K562 (cell line): Measurements from ENCODE around the gene SPECC1L. TPM values are rescaled to one million over a fixed set of nuclear protein-coding genes. Genes with fewer than 3 reads are reported as not detected.
"Not testable (repeated sequence)": the region's sequence is repeated elsewhere in the genome, so short reads cannot be mapped to it uniquely, and the experiment has no call there.

ENCODE experiments used
- ATAC-seq: fragments of 200-7000 bp; cut with Tn5 transposase; 3 replicates; pipeline ENCODE4 v1.9.1; 2020; ENCODE audit warnings: moderate library complexity
- BruUV-seq: library from RNA; stranded (reverse); fragments of 400-500 nt; replicated peaks from 2 replicates; lab custom pipeline; 2021; lab: Mats Ljungman, UMichigan
- CTCF ChIA-PET: fragments of 300-600 bp; formaldehyde crosslinking; extraction: SDS; loops from one replicate; lab custom pipeline; 2021; ENCODE audit warnings: low intra/inter-chr PET ratio; lab: Yijun Ruan, JAX
- POLR2A ChIA-PET: fragments of 300-600, 350-650 bp; sonication (Branson Sonifier 250); formaldehyde crosslinking; extraction: SDS; loops from one replicate; lab custom pipeline; 2021; ENCODE audit warnings: antibody characterized with exemption, inconsistent platforms; lab: Yijun Ruan, JAX
- DNase-seq, 4 experiments: peaks; one replicate each; pipeline versions ENCODE4 v3.0.0 to v3.0.0-alpha.2; 2011 to 2018; ENCODE audit warnings: low spot score in 3 of 4, mixed read lengths in 3 of 4; ENCODE audit errors: extremely low read depth in 1 of 4
- FAIRE-seq: peaks from 2 replicates; lab custom pipeline; 2011; peaks lifted over from hg19 to GRCh38; lab: Jason Lieb, UNC
- H2AFZ ChIP-seq: 2 replicates; pipeline ENCODE4 v1.6.0; 2011; ENCODE audit warnings: low read depth, low read length, control low read depth, inconsistent platforms
- H3K27ac ChIP-seq: fragments of 200-600 bp; 3 replicates; pipeline ENCODE4 v1.8.0; 2011; ENCODE audit warnings: low read depth, mild to moderate bottlenecking, control low read depth, inconsistent platforms, low read length, moderate library complexity, mixed read lengths; ENCODE audit errors: extremely low read depth
- H3K27me3 ChIP-seq, 2 experiments: fragments of 300-600 bp in 1 of 2; 2 replicates in 1 of 2; 3 replicates in 1 of 2; pipeline versions ENCODE4 v1.6.0 to v1.8.0; 2011; ENCODE audit warnings: inconsistent platforms in 2 of 2, low read length in 2 of 2, mild to moderate bottlenecking in 1 of 2, mixed read lengths in 1 of 2, moderate library complexity in 1 of 2; ENCODE audit not compliant: control insufficient read depth in 2 of 2, insufficient read depth in 2 of 2
- H3K36me3 ChIP-seq: fragments of 300-600 bp; 3 replicates; pipeline ENCODE4 v1.8.0; 2011; ENCODE audit warnings: mild to moderate bottlenecking, low read length, inconsistent platforms; ENCODE audit not compliant: control insufficient read depth, insufficient read depth
- H3K4me1 ChIP-seq, 2 experiments: fragments of 200-600 bp in 1 of 2; replicated peaks in 1 of 2; 2 replicates in 1 of 2; 3 replicates in 1 of 2; pipeline versions ENCODE4 v1.5.1 to v1.8.0; 2011; ENCODE audit warnings: inconsistent platforms in 2 of 2, low read length in 2 of 2, mild to moderate bottlenecking in 1 of 2, mixed read lengths in 1 of 2, moderate library complexity in 1 of 2; ENCODE audit not compliant: control insufficient read depth in 2 of 2, insufficient read depth in 2 of 2
- H3K4me2 ChIP-seq: 2 replicates; pipeline ENCODE4 v1.6.1; 2011; ENCODE audit warnings: low read length, control low read depth, inconsistent platforms, mixed read lengths; ENCODE audit not compliant: insufficient read depth
- H3K4me3 ChIP-seq: fragments of 200-600 bp; sonication (generic), shearing (Covaris generic); 2 replicates; pipeline ENCODE4 v1.5.1; 2016; ENCODE audit warnings: control low read depth, inconsistent platforms
- H3K79me2 ChIP-seq: fragments of 200-600 bp; 3 replicates; pipeline ENCODE4 v1.8.0; 2011; ENCODE audit warnings: low read length, inconsistent platforms; ENCODE audit not compliant: control insufficient read depth, insufficient read depth
- H3K9ac ChIP-seq, 2 experiments: 2 replicates each; pipeline versions ENCODE4 v1.6.0 to v1.6.1; 2011; ENCODE audit warnings: low read depth in 2 of 2, low read length in 2 of 2, control low read depth in 1 of 2, inconsistent platforms in 1 of 2, mild to moderate bottlenecking in 1 of 2, mixed read lengths in 1 of 2; ENCODE audit not compliant: insufficient read depth in 1 of 2
- H3K9me1 ChIP-seq: one replicate; pipeline ENCODE4 v1.6.0; 2011; ENCODE audit warnings: inconsistent platforms, mild to moderate bottlenecking, low read length, moderate library complexity; ENCODE audit not compliant: control insufficient read depth, insufficient read depth
- H3K9me3 ChIP-seq: replicated peaks from 2 replicates; pipeline ENCODE4 v1.5.1; 2011; ENCODE audit warnings: low read depth, low read length, inconsistent platforms; ENCODE audit not compliant: control insufficient read depth, insufficient read depth
- H4K20me1 ChIP-seq: replicated peaks from 2 replicates; pipeline ENCODE4 v1.6.1; 2011; ENCODE audit warnings: low read length, inconsistent platforms, mixed read lengths; ENCODE audit not compliant: control insufficient read depth, insufficient read depth
- WGBS: fragments of 100-300 bp; shearing (Covaris generic); methylation state at CpG from one replicate; pipeline ENCODE4 v1.1.6; 2016; ENCODE audit warnings: low coverage, mixed read lengths; ENCODE audit not compliant: insufficient coverage; ENCODE audit errors: missing lambda C conversion rate; 5-methylcytosine and 5-hydroxymethylcytosine counted together
- in situ Hi-C: fragments of 300-500 bp; cut with MboI; formaldehyde crosslinking; loops from 4 replicates; pipeline ENCODE4 v1.15.0; 2018; ENCODE audit warnings: inconsistent platforms, mixed read lengths
- intact Hi-C: fragments of 100-400 bp; cut with micrococcal nuclease; formaldehyde crosslinking; loops from 2 replicates; pipeline ENCODE4 v1.14.2; 2022
- polyA plus RNA-seq, 8 experiments: library from polyadenylated mRNA; depleted of rRNA in 4 of 8; stranded (reverse) in 5 of 8; unstranded in 3 of 8; fragments of >200 nt; fragmentation: Nextera tagmentation in 2 of 8; fragmentation: Illumina TruSeq in 1 of 8; extraction: Ambion mirVana in 2 of 8; extraction: Trizol in 1 of 8; gene quantifications; 2 replicates each; pipeline versions ENCODE4 v1.2.1 to v1.2.3, GENCODE V29; 2011 to 2014; ENCODE audit warnings: inconsistent platforms in 1 of 8, missing spikeins in 1 of 8
- total RNA-seq, 7 experiments: library from RNA; depleted of rRNA in 6 of 7; stranded (reverse); fragments of >200 nt in 6 of 7; fragmentation: Illumina TruSeq in 2 of 7; extraction: Trizol in 2 of 7; gene quantifications; 2 replicates each; pipeline versions ENCODE4 v1.2.1 to v1.2.3, GENCODE V29; 2011 to 2021; ENCODE audit warnings: low replicate concordance in 1 of 7

The SPECC1L gene
- total and polyA plus RNA-seq, 9 of the 15 experiments (the other 6 are each of a cell fraction or from before 2014, with no cell fraction given), result 1.4 to 27.9 (median 14.5) TPM

DNA sequence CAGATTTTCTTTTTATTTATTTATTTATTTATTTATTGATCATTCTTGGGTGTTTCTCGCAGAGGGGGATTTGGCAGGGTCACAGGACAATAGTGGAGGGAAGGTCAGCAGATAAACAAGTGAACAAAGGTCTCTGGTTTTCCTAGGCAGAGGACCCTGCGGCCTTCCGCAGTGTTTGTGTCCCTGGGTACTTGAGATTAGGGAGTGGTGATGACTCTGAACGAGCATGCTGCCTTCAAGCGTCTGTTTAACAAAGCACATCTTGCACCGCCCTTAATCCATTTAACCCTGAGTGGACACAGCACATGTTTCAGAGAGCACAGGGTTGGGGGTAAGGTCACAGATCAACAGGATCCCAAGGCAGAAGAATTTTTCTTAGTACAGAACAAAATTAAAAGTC lies 45.6 kb downstream of the SPECC1L start:
- H3K9me1 ChIP-seq, H4K20me1 ChIP-seq, H3K9me3 ChIP-seq, in situ Hi-C loops, ATAC-seq, H3K4me3 ChIP-seq, BruUV-seq, CTCF ChIA-PET, DNase-seq, POLR2A ChIA-PET, H3K79me2 ChIP-seq, H3K27me3 ChIP-seq, H3K4me1 ChIP-seq, H2AFZ ChIP-seq, H3K4me2 ChIP-seq, H3K9ac ChIP-seq, intact Hi-C loops, FAIRE-seq, H3K27ac ChIP-seq: not testable (repeated sequence)
- WGBS, result no CpG with 5 or more reads among the region's 6 CpGs
- peaks cover 32% of the 10 kb centered on the region; the same call in 2 of the 3 replicates for H3K36me3 ChIP-seq

DNA sequence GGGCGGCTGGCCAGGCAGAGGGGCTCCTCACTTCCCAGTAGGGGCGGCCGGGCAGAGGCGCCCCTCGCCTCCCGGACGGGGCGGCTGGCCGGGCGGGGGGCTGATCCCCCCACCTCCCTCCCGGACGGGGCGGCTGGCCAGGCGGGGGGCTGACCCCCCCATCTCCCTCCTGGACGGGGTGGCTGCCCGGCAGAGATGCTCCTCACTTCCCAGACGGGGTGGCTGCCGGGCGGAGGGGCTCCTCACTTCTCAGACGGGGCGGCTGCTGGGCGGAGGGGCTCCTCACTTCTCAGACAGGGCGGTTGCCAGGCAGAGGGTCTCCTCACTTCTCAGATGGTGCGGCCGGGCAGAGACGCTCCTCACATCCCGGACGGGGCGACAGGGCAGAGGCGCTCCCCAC lies 46.9 kb downstream of the SPECC1L start:
- peaks cover 40% of the 10 kb centered on the region for H3K36me3 ChIP-seq
- BruUV-seq, result not testable (repeated sequence)
- 100% methylated on average over 2 of the region's 30 CpGs for WGBS

More for the DNA sequence above, 46.9 kb downstream of the SPECC1L start:
- H3K4me2 ChIP-seq, CTCF ChIA-PET, intact Hi-C loops, DNase-seq, H3K4me1 ChIP-seq, H3K9me1 ChIP-seq, H3K9ac ChIP-seq, H4K20me1 ChIP-seq, POLR2A ChIA-PET, H2AFZ ChIP-seq, H3K79me2 ChIP-seq, ATAC-seq, H3K27ac ChIP-seq, H3K9me3 ChIP-seq, H3K27me3 ChIP-seq, in situ Hi-C loops, FAIRE-seq, H3K4me3 ChIP-seq: not testable (repeated sequence)
